ENCODE measurements around the gene PPP1R18. TPM values are rescaled to one million over a fixed set of nuclear protein-coding genes. Genes with fewer than 3 reads are reported as not detected.
"Not testable (repeated sequence)": the region's sequence is repeated elsewhere in the genome, so short reads cannot be mapped to it uniquely, and the experiment has no call there.

PPP1R18 gene
- total RNA-seq, 2 experiments from 2014 or later = 30.9 to 31.6 TPM

GRCh38 chr6:30670760-30671527, 15.5 kb downstream of the PPP1R18 start:
- Histone ChIP-seq H3K4me3 (ENCODE audit: low read length) (no peak overlapping the region), H3K9me3 (ENCODE audit: control insufficient read depth in 1 of 2, insufficient read depth in 1 of 2, low read length in 2 of 2) (no peaks in the 10 kb centered on the region), H3K27ac (ENCODE audit: low read depth in 1 of 2, low read length in 2 of 2) (no peak overlapping the region), H3K36me3 (ENCODE audit: insufficient read depth, low read length) (peaks cover 41% of the 10 kb centered on the region), H3K4me1 (ENCODE audit: insufficient read depth, low read length) (peaks cover 18% of the 10 kb centered on the region), H3K27me3 (ENCODE audit: control insufficient read depth in 1 of 2, insufficient read depth in 2 of 2, low read length in 2 of 2) (no peaks in the 10 kb centered on the region)
- H3K9me3 Mint-ChIP-seq = no peaks in the 10 kb centered on the region
- peaks cover 56% of the 10 kb centered on the region for H3K36me3 Mint-ChIP-seq (ENCODE audit: low read depth)
- POLR2A ChIA-PET = interaction anchor here (2.3 kb wide), 1 partner anchor 129 kb away, joined by 13 read pairs; no protein-coding TSS in a partner anchor
- no peak for TF ChIP-seq CTCF (IDR thresholded peaks at IDR 0.05)
- H3K4me1 Mint-ChIP-seq (ENCODE audit: low read depth) = peaks cover 45% of the 10 kb centered on the region
- no peaks in the 10 kb centered on the region for H3K27me3 Mint-ChIP-seq
- ATAC-seq (ENCODE audit: poor library complexity) = no peak
- peak overlapping the region; percentile 25 for H3K27ac Mint-ChIP-seq
- peak in 1 of 14 experiments; percentile 39 for DNase-seq
- CTCF ChIA-PET = interaction anchor here (1.6 to 15.4 kb wide), 3 partner anchors 8 to 189 kb away, joined by 4 to 526 read pairs (median 11); partner anchors contain the start of genes MDC1 and TUBB
- peak overlapping the region; percentile 87 for H3K4me3 Mint-ChIP-seq
- intact Hi-C loops (cut with DNase I, micrococcal nuclease) = loop anchor here (5.0 kb wide), 3 partner anchors 44 to 129 kb away; partner anchors contain the start of genes ATAT1 (in 1 of the 2), MRPS18B (in 1 of the 2) and PPP1R10 (in 1 of the 2)

- H3K27me3 ChIP-seq (ENCODE audit: control insufficient read depth in 1 of 2, insufficient read depth in 2 of 2, low read length in 2 of 2); DNase-seq; H3K27ac Mint-ChIP-seq; intact Hi-C loops (cut with DNase I, micrococcal nuclease); H3K4me3 Mint-ChIP-seq; H3K9me3 ChIP-seq (ENCODE audit: control insufficient read depth in 1 of 2, insufficient read depth in 1 of 2, low read length in 2 of 2); H3K4me1 ChIP-seq (ENCODE audit: insufficient read depth, low read length); ATAC-seq (ENCODE audit: poor library complexity); H3K27me3 Mint-ChIP-seq; CTCF ChIA-PET; H3K27ac ChIP-seq (ENCODE audit: low read depth in 1 of 2, low read length in 2 of 2); H3K4me3 ChIP-seq (ENCODE audit: low read length); H3K9me3 Mint-ChIP-seq: not testable (repeated sequence)
- H3K36me3 ChIP-seq (ENCODE audit: insufficient read depth, low read length) = peaks cover 78% of the 10 kb centered on the region
- H3K36me3 Mint-ChIP-seq (ENCODE audit: low read depth) = peaks cover 80% of the 10 kb centered on the region
- H3K4me1 Mint-ChIP-seq (ENCODE audit: low read depth) = peaks cover 23% of the 10 kb centered on the region
- POLR2A ChIA-PET = interaction anchor here (0.6 to 1.0 kb wide), 2 partner anchors 51 to 165 kb away, joined by 3 read pairs; partner anchors contain the start of gene MDC1
Observed at GRCh38 chr6:30666300-30666699, 20.1 kb downstream of the PPP1R18 start.

- no peaks in the 10 kb centered on the region for H3K4me1 ChIP-seq (ENCODE audit: insufficient read depth, low read length)
- Mint-ChIP-seq H3K9me3 (no peaks in the 10 kb centered on the region), H3K36me3 (ENCODE audit: low read depth) (peaks cover 74% of the 10 kb centered on the region), H3K27ac (no peak overlapping the region), H3K4me1 (ENCODE audit: low read depth) (peaks cover 12% of the 10 kb centered on the region), H3K27me3 (no peaks in the 10 kb centered on the region), H3K4me3 (no peak overlapping the region)
- no peak overlapping the region for H3K4me3 ChIP-seq (ENCODE audit: low read length)
- POLR2A ChIA-PET = interaction anchor here (0.6 to 1.0 kb wide), 3 partner anchors 47 to 1346 kb away, joined by 3 to 4 read pairs (median 3); partner anchors contain the start of genes MDC1 and MRPS18B
- no peak for ATAC-seq (ENCODE audit: poor library complexity)
- intact Hi-C loops (cut with DNase I, micrococcal nuclease) = no loop called here
- TF ChIP-seq CTCF (IDR thresholded peaks at IDR 0.05) = no peak
- H3K36me3 ChIP-seq (ENCODE audit: insufficient read depth, low read length) = peaks cover 74% of the 10 kb centered on the region
- H3K9me3 ChIP-seq (ENCODE audit: control insufficient read depth in 1 of 2, insufficient read depth in 1 of 2, low read length in 2 of 2) = no peaks in the 10 kb centered on the region
- CTCF ChIA-PET = no interaction called here
- no peaks in the 10 kb centered on the region for H3K27me3 ChIP-seq (ENCODE audit: control insufficient read depth in 1 of 2, insufficient read depth in 2 of 2, low read length in 2 of 2)
- H3K27ac ChIP-seq (ENCODE audit: low read depth in 1 of 2, low read length in 2 of 2) = no peak overlapping the region
- DNase-seq = no peak
Observed at GRCh38 chr6:30664994-30665767, 21.3 kb downstream of the PPP1R18 start.

- not testable (repeated sequence) for ATAC-seq (ENCODE audit: poor library complexity)
Observed at GRCh38 chr6:30657922-30658321, 28.5 kb downstream of the PPP1R18 start.

More at GRCh38 chr6:30657922-30658321, 28.5 kb downstream of the PPP1R18 start:
- H3K9me3 Mint-ChIP-seq; H3K4me3 Mint-ChIP-seq; H3K27ac ChIP-seq (ENCODE audit: low read depth in 1 of 2, low read length in 2 of 2); H3K9me3 ChIP-seq (ENCODE audit: control insufficient read depth in 1 of 2, insufficient read depth in 1 of 2, low read length in 2 of 2); DNase-seq; H3K27me3 ChIP-seq (ENCODE audit: control insufficient read depth in 1 of 2, insufficient read depth in 2 of 2, low read length in 2 of 2); H3K27me3 Mint-ChIP-seq; H3K4me1 ChIP-seq (ENCODE audit: insufficient read depth, low read length); intact Hi-C loops (cut with DNase I, micrococcal nuclease); CTCF ChIA-PET; H3K4me1 Mint-ChIP-seq (ENCODE audit: low read depth); H3K4me3 ChIP-seq (ENCODE audit: low read length); H3K27ac Mint-ChIP-seq: not testable (repeated sequence)
- POLR2A ChIA-PET = interaction anchor here (1.5 kb wide), 1 partner anchor 42 kb away, joined by 3 read pairs; no protein-coding TSS in a partner anchor
- peaks cover 89% of the 10 kb centered on the region for H3K36me3 Mint-ChIP-seq (ENCODE audit: low read depth)
- H3K36me3 ChIP-seq (ENCODE audit: insufficient read depth, low read length) = peaks cover 85% of the 10 kb centered on the region
